K562 (cell line): ENCODE results near the gene LSS. TPM values are rescaled to one million over a fixed set of nuclear protein-coding genes. Genes with fewer than 3 reads are reported as not detected.
A peak's percentile ranks its signal among the peaks of the same experiment; 100 is the strongest.

Experiments
- ATAC-seq: fragments of 200-7000 bp; cut with Tn5 transposase; 3 replicates; pipeline ENCODE4 v1.9.1; 2020; ENCODE audit warnings: moderate library complexity
- BruUV-seq: library from RNA; stranded (reverse); fragments of 400-500 nt; replicated peaks from 2 replicates; lab custom pipeline; 2021; lab: Mats Ljungman, UMichigan
- CTCF ChIA-PET: fragments of 300-600 bp; formaldehyde crosslinking; extraction: SDS; loops from one replicate; lab custom pipeline; 2021; ENCODE audit warnings: low intra/inter-chr PET ratio; lab: Yijun Ruan, JAX
- POLR2A ChIA-PET: fragments of 300-600, 350-650 bp; sonication (Branson Sonifier 250); formaldehyde crosslinking; extraction: SDS; loops from one replicate; lab custom pipeline; 2021; ENCODE audit warnings: antibody characterized with exemption, inconsistent platforms; lab: Yijun Ruan, JAX
- DNase-seq, 4 experiments: peaks; one replicate each; pipeline versions ENCODE4 v3.0.0 to v3.0.0-alpha.2; 2011 to 2018; ENCODE audit warnings: low spot score in 3 of 4, mixed read lengths in 3 of 4; ENCODE audit errors: extremely low read depth in 1 of 4
- FAIRE-seq: peaks from 2 replicates; lab custom pipeline; 2011; peaks lifted over from hg19 to GRCh38; lab: Jason Lieb, UNC
- H2AFZ ChIP-seq: 2 replicates; pipeline ENCODE4 v1.6.0; 2011; ENCODE audit warnings: low read depth, low read length, control low read depth, inconsistent platforms
- H3K27ac ChIP-seq: fragments of 200-600 bp; 3 replicates; pipeline ENCODE4 v1.8.0; 2011; ENCODE audit warnings: low read depth, mild to moderate bottlenecking, control low read depth, inconsistent platforms, low read length, moderate library complexity, mixed read lengths; ENCODE audit errors: extremely low read depth
- H3K27me3 ChIP-seq, 2 experiments: fragments of 300-600 bp in 1 of 2; 2 replicates in 1 of 2; 3 replicates in 1 of 2; pipeline versions ENCODE4 v1.6.0 to v1.8.0; 2011; ENCODE audit warnings: inconsistent platforms in 2 of 2, low read length in 2 of 2, mild to moderate bottlenecking in 1 of 2, mixed read lengths in 1 of 2, moderate library complexity in 1 of 2; ENCODE audit not compliant: control insufficient read depth in 2 of 2, insufficient read depth in 2 of 2
- H3K36me3 ChIP-seq: fragments of 300-600 bp; 3 replicates; pipeline ENCODE4 v1.8.0; 2011; ENCODE audit warnings: mild to moderate bottlenecking, low read length, inconsistent platforms; ENCODE audit not compliant: control insufficient read depth, insufficient read depth
- H3K4me1 ChIP-seq, 2 experiments: fragments of 200-600 bp in 1 of 2; replicated peaks in 1 of 2; 2 replicates in 1 of 2; 3 replicates in 1 of 2; pipeline versions ENCODE4 v1.5.1 to v1.8.0; 2011; ENCODE audit warnings: inconsistent platforms in 2 of 2, low read length in 2 of 2, mild to moderate bottlenecking in 1 of 2, mixed read lengths in 1 of 2, moderate library complexity in 1 of 2; ENCODE audit not compliant: control insufficient read depth in 2 of 2, insufficient read depth in 2 of 2
- H3K4me2 ChIP-seq: 2 replicates; pipeline ENCODE4 v1.6.1; 2011; ENCODE audit warnings: low read length, control low read depth, inconsistent platforms, mixed read lengths; ENCODE audit not compliant: insufficient read depth
- H3K4me3 ChIP-seq: fragments of 200-600 bp; sonication (generic), shearing (Covaris generic); 2 replicates; pipeline ENCODE4 v1.5.1; 2016; ENCODE audit warnings: control low read depth, inconsistent platforms
- H3K79me2 ChIP-seq: fragments of 200-600 bp; 3 replicates; pipeline ENCODE4 v1.8.0; 2011; ENCODE audit warnings: low read length, inconsistent platforms; ENCODE audit not compliant: control insufficient read depth, insufficient read depth
- H3K9ac ChIP-seq, 2 experiments: 2 replicates each; pipeline versions ENCODE4 v1.6.0 to v1.6.1; 2011; ENCODE audit warnings: low read depth in 2 of 2, low read length in 2 of 2, control low read depth in 1 of 2, inconsistent platforms in 1 of 2, mild to moderate bottlenecking in 1 of 2, mixed read lengths in 1 of 2; ENCODE audit not compliant: insufficient read depth in 1 of 2
- H3K9me1 ChIP-seq: one replicate; pipeline ENCODE4 v1.6.0; 2011; ENCODE audit warnings: inconsistent platforms, mild to moderate bottlenecking, low read length, moderate library complexity; ENCODE audit not compliant: control insufficient read depth, insufficient read depth
- H3K9me3 ChIP-seq: replicated peaks from 2 replicates; pipeline ENCODE4 v1.5.1; 2011; ENCODE audit warnings: low read depth, low read length, inconsistent platforms; ENCODE audit not compliant: control insufficient read depth, insufficient read depth
- H4K20me1 ChIP-seq: replicated peaks from 2 replicates; pipeline ENCODE4 v1.6.1; 2011; ENCODE audit warnings: low read length, inconsistent platforms, mixed read lengths; ENCODE audit not compliant: control insufficient read depth, insufficient read depth
- ELF1 ChIP-seq: fragments of 200-800 bp; sonication (Bioruptor generic); IDR thresholded peaks from 2 replicates; pipeline ENCODE4 v1.6.1; 2016; ENCODE audit warnings: missing genetic modification characterization, missing compliant biosample characterization
- POLR2A ChIP-seq: fragments of 450-650 bp; conservative IDR thresholded peaks from 2 replicates; pipeline ENCODE4 v1.6.1; 2016
- PRMT5 ChIP-seq: sonication (generic); formaldehyde crosslinking; IDR thresholded peaks from 2 replicates; pipeline ENCODE4 v1.5.0; 2020; ENCODE audit warnings: missing genetic modification reagents
- PTTG1 ChIP-seq: fragments of 450-650 bp; IDR thresholded peaks from 2 replicates; pipeline ENCODE4 v1.6.1; 2016; ENCODE audit warnings: low read depth, mild to moderate bottlenecking, missing genetic modification characterization, missing compliant biosample characterization
- SUPT5H ChIP-seq: fragments of 450-650 bp; IDR thresholded peaks from 2 replicates; pipeline ENCODE4 v1.6.1; 2016
- WGBS: fragments of 100-300 bp; shearing (Covaris generic); methylation state at CpG from one replicate; pipeline ENCODE4 v1.1.6; 2016; ENCODE audit warnings: low coverage, mixed read lengths; ENCODE audit not compliant: insufficient coverage; ENCODE audit errors: missing lambda C conversion rate; 5-methylcytosine and 5-hydroxymethylcytosine counted together
- in situ Hi-C: fragments of 300-500 bp; cut with MboI; formaldehyde crosslinking; loops from 4 replicates; pipeline ENCODE4 v1.15.0; 2018; ENCODE audit warnings: inconsistent platforms, mixed read lengths
- intact Hi-C: fragments of 100-400 bp; cut with micrococcal nuclease; formaldehyde crosslinking; loops from 2 replicates; pipeline ENCODE4 v1.14.2; 2022
- polyA plus RNA-seq, 8 experiments: library from polyadenylated mRNA; depleted of rRNA in 4 of 8; stranded (reverse) in 5 of 8; unstranded in 3 of 8; fragments of >200 nt; fragmentation: Nextera tagmentation in 2 of 8; fragmentation: Illumina TruSeq in 1 of 8; extraction: Ambion mirVana in 2 of 8; extraction: Trizol in 1 of 8; gene quantifications; 2 replicates each; pipeline versions ENCODE4 v1.2.1 to v1.2.3, GENCODE V29; 2011 to 2014; ENCODE audit warnings: inconsistent platforms in 1 of 8, missing spikeins in 1 of 8
- total RNA-seq, 7 experiments: library from RNA; depleted of rRNA in 6 of 7; stranded (reverse); fragments of >200 nt in 6 of 7; fragmentation: Illumina TruSeq in 2 of 7; extraction: Trizol in 2 of 7; gene quantifications; 2 replicates each; pipeline versions ENCODE4 v1.2.1 to v1.2.3, GENCODE V29; 2011 to 2021; ENCODE audit warnings: low replicate concordance in 1 of 7
- TF ChIP-seq, protein P1 (sequence below): fragments of 250-450 bp; sonication (Bioruptor Pico); IDR thresholded peaks from 2 replicates; pipeline ENCODE4 v1.5.0; 2021

The LSS gene
- total and polyA plus RNA-seq, 9 of the 15 experiments (the other 6 are each of a cell fraction or from before 2014, with no cell fraction given) = 2.2 to 89.5 (median 37.4) TPM

DNA sequence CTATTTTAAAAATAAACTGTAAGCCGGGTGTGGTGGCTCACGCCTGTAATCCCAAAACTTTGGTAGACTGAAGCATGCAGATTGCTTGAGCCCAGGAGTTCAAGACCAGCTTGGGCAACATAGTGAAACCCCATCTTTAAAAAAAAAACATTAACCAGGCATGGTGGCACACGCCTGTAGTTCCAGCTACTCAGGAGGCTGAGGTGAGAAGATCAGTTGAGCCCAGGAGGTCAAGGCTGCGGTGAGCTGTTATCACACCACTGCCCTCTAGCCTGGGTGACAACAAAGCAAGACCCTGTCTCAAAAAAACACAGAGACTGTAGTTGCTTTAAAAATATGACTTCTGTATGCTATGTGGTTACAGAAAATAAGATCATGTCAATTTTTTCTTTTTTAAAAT lies 24.3 kb upstream of the LSS start:
- BruUV-seq = no TSS peak
- Histone ChIP-seq H4K20me1 (0 out of 2 replicates have a peak, but pooled peaks cover 4% of the 10 kb centered on the region), H3K4me1 (peaks cover 11 to 17% of the 10 kb centered on the region in 2 experiments; a peak in 4 of 5 replicates), H3K79me2 (no peaks in the 10 kb centered on the region; the same call in 1 of the 3 replicates), H3K4me3 (no peak overlapping the region), H3K27ac (peak overlapping the region; percentile 64; the same call in 1 of the 3 replicates), H2AFZ (no peak overlapping the region), H3K27me3 (no peaks in the 10 kb centered on the region), H3K9me3 (no peaks in the 10 kb centered on the region), H3K9ac (no peak overlapping the region), H3K36me3 (peaks cover 96% of the 10 kb centered on the region), H3K4me2 (no peak overlapping the region), H3K9me1 (no peaks in the 10 kb centered on the region)
- DNase-seq = no peak
- no peak for FAIRE-seq
- ChIA-PET POLR2A (interaction anchor here (0.5 to 3.0 kb wide), 11 partner anchors 8 to 70 kb away, joined by 3 to 13 read pairs (median 5); no protein-coding TSS in a partner anchor), CTCF (no interaction called here)
- in situ Hi-C loops (no loop called here), intact Hi-C loops (no loop called here)
- TF ChIP-seq ELF1 (tag) = 0 out of 2 replicates have a peak, but pooled peaks have one; percentile 25
- no peak for TF ChIP-seq PRMT5 (CRISPR knock-in tag)
- 84% methylated on average over 4 of the region's 4 CpGs for WGBS
- ATAC-seq = no peak

DNA sequence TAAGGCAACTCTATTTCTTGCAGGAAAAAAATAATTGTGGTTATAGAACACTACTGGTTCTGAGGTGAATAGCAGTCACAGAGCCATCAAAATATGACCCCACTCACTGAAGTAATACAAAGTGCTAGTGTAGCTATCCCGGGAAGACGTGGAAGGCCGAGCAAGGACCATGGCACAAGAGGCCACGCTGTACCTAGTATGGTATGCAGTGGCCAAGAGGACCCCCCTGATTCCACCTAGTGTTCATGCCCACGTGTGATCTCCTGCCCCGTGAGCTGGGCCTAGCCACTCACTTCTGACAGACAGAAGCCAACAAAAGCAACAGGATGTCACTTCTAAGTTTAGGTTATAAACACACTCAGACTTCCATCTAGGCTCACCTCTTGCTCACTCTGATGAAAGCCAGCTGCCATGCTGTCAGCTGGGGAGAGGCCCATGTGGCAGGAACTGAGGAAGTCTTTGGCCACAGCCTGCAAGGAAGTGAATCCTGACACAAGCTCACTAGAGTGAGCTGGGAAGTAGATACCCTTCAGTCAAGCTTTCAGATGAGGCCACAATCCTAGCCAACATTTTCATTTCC lies 21.7 kb upstream of the LSS start:
- WGBS = 90% methylated on average over 6 of the region's 6 CpGs
- ChIA-PET CTCF (no interaction called here), POLR2A (interaction anchor here (0.6 to 1.7 kb wide), 4 partner anchors 9 to 17 kb away, joined by 3 to 11 read pairs (median 4); no protein-coding TSS in a partner anchor)
- Histone ChIP-seq H4K20me1 (0 out of 2 replicates have a peak, but pooled peaks cover 8% of the 10 kb centered on the region), H3K4me1 (peaks cover 8 to 18% of the 10 kb centered on the region in 2 experiments; a peak in 4 of 5 replicates), H3K27ac (no peak overlapping the region), H3K4me3 (no peak overlapping the region), H2AFZ (no peak overlapping the region), H3K9me1 (no peaks in the 10 kb centered on the region), H3K4me2 (no peak overlapping the region)
- intact Hi-C loops = no loop called here
- in situ Hi-C loops = no loop called here
- no peak for ATAC-seq
- FAIRE-seq = no peak
- BruUV-seq = no TSS peak
- TF ChIP-seq POLR2A = 0 out of 2 replicates have a peak, but pooled peaks have one; percentile 38
- TF ChIP-seq SUPT5H = 0 out of 2 replicates have a peak, but pooled peaks have one; percentile 13
- TF ChIP-seq, protein P1, sequence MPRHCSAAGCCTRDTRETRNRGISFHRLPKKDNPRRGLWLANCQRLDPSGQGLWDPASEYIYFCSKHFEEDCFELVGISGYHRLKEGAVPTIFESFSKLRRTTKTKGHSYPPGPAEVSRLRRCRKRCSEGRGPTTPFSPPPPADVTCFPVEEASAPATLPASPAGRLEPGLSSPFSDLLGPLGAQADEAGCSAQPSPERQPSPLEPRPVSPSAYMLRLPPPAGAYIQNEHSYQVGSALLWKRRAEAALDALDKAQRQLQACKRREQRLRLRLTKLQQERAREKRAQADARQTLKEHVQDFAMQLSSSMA = no peak
- no peak for TF ChIP-seq PTTG1
- TF ChIP-seq, all 486 proteins: peak for 2
- Histone ChIP-seq H3K9me3 (no peaks in the 10 kb centered on the region), H3K9ac (no peak overlapping the region), H3K79me2 (no peaks in the 10 kb centered on the region; the same call in 1 of the 3 replicates), H3K36me3 (peaks cover 96% of the 10 kb centered on the region), H3K27me3 (no peaks in the 10 kb centered on the region)
- no peak for DNase-seq
